ENCODE data around the gene FBXL4.
A peak's percentile ranks its signal among the peaks of the same experiment; 100 is the strongest.

Gene FBXL4

DNA sequence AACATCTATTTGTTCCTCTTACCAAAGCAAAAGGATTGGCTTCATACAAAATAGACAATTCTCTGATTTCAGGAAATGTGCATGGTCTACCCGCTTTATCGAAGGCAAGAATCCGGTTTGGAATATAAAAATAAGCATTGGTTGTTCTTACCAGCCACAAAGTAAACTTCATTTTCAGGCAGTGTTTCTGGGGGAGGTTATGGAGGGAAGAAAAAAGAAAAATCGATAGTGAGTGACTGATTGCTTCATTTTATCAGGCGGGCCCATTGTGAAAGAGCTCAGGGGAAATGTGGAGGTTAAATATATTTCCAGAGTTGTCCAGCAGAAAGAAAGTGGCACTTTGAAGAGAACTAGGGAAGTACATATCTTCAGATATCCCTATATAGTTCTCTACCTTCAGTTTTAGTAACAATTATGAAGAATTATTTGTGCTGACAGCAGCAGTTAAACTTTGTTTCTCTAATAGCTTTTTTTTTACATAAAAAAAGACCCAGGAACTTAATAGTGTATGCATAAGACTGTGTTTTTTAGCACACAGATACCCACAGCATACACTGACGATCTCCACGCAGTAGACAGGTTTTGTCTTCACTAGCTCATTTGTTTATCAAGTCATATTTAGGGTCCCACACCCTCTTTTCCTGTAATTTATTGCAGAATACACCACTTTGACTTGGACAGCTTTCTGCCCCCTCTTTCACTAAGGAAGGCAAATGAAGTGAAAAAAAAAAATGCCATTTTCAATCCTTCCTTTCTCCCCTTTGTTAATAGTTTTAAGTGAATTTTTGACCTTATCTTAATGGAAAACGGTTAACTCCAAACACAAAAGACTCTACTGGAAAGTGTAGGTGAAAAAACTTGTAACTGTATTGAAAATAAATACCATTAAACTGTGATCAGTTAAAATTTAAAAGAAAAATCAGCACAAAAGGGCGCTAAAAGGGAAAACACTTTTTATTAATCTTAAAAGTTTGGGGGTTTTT is 110.5 kb downstream of the FBXL4 start:
- DNase-seq (ENCODE audit: low spot score), result no peak

- DNase-seq (ENCODE audit: low spot score), result peak; percentile 43
These were observed 111.5 kb downstream of the FBXL4 start for GRCh38 chr6:98836025-98836961.

- DNase-seq (ENCODE audit: low spot score), result peak; percentile 23
These were observed 112.4 kb downstream of the FBXL4 start for GRCh38 chr6:98835149-98836024.

- DNase-seq (ENCODE audit: low spot score), result peak; percentile 86
These were observed 113.4 kb downstream of the FBXL4 start, which contains the start of gene POU3F2 for GRCh38 chr6:98834060-98835031. Gene POU3F2 (plus strand): TSS chr6:98834574. CDS start chr6:98834874, 300 bp downstream.

GRCh38 chr6:98833307-98834059 is 114.3 kb downstream of the FBXL4 start:
- DNase-seq (ENCODE audit: low spot score), result peak; percentile 46

DNA sequence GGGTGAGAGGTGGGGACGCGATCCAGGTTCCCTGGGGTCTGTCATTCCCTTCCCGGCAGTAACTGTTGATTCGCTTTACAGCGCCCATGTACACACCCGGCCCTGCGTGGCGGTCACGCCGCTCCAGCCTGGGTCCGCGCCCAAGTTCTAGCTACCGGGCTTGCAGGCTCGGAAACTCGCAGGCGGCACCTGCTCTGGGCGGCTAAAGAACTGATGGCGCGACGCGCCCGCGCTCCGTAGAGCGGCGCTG is 114.8 kb downstream of the FBXL4 start:
- DNase-seq (ENCODE audit: low spot score), result no peak

GRCh38 chr6:98832284-98833056 is 115.3 kb downstream of the FBXL4 start:
- peak; percentile 25 for DNase-seq (ENCODE audit: low spot score)

GRCh38 chr6:98831959-98832283 is 115.8 kb downstream of the FBXL4 start:
- no peak for DNase-seq (ENCODE audit: low spot score)

DNA sequence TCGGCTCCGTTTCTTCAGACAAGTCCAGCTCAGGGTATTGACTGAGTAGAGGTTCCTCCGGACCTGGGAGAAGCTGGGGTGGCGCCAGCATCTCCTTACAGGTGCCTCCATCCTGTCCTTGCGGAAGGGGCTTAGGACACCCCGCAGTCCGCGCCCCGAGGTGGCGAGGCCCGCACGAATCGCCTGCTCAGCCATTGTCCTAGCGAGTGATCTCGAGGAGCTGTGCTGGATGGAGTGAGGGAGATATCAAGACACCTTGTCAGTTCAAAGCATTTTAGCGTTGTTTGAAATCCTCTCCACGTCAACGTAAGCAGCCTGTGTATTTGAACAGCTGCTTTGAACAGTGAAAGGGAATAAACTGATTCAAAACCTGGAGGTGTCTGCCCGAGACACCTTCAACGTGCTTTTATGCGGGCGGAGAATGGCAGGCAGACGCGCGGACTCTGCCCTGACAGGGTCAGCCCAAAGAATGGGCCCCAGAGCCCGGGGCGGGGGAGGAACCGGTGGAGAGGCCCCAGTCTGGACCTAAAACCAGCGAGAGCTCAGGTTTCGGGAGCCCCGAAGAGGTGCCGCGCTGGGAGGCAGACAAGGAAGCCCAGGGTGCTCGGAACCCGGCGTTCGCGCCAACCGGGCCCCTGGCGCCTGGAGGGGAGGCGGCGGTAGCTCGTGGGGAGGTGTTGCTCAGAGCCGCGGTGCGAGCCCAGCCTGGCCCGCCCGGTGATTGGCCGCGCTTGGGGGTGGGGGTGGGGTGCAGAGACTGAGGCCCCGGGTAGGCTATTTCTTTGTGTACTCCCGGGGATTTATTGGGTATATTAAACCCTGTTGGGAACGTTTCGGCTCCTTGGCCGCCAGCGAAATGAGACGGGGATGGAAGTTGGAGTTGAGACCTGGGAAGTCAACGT is 116.4 kb downstream of the FBXL4 start:
- DNase-seq (ENCODE audit: low spot score), result peak; percentile 43

DNA sequence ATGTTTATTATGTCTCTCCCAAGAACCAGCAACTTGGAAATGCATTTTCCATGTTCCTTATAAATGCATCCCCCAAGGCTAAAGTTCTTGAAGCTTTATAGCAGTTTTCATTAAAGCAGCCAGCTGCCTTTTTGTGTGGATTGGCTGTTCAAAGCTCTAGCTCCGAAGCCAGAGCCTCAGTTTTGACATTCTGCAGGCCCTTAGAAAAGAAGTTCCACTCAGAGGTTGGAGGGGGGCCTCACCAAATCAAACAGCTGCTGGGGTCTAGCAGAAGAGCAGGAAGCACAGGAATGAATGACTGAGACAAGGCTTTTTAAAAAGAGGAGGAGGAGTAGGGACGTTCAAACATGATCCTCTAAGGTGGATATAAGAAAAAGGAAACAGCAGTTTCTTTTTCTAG is 117.6 kb downstream of the FBXL4 start:
- no peak for DNase-seq (ENCODE audit: low spot score)

DNA sequence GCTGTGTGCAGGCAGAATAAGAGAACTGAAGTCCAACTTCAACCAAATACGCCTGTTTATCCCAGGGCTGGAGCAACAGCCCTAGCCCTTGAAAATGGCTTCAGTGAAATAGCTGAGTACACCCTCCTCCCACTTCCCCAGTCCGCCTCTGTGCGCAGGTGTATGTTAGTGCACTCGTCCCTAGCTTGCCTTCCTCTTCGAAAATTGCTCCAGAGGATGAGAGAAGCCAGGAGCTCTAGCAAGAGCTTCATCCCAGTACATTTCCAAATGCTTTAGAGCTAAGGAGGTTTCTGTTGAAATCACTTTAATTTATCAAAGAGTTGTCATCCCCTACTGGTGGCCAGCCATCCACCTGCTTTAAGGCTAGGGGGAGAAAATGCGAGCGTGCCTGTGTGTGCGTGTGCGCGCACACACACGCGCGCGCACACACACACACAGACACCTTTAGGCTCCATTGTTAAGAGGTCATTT is 118.8 kb downstream of the FBXL4 start:
- peak; percentile 21 for DNase-seq (ENCODE audit: low spot score)

- no peak for DNase-seq (ENCODE audit: low spot score)
These were observed 119.4 kb downstream of the FBXL4 start for GRCh38 chr6:98828211-98828788.

- peak; percentile 46 for DNase-seq (ENCODE audit: low spot score)
These were observed 120.2 kb downstream of the FBXL4 start for GRCh38 chr6:98827295-98828159.

DNA sequence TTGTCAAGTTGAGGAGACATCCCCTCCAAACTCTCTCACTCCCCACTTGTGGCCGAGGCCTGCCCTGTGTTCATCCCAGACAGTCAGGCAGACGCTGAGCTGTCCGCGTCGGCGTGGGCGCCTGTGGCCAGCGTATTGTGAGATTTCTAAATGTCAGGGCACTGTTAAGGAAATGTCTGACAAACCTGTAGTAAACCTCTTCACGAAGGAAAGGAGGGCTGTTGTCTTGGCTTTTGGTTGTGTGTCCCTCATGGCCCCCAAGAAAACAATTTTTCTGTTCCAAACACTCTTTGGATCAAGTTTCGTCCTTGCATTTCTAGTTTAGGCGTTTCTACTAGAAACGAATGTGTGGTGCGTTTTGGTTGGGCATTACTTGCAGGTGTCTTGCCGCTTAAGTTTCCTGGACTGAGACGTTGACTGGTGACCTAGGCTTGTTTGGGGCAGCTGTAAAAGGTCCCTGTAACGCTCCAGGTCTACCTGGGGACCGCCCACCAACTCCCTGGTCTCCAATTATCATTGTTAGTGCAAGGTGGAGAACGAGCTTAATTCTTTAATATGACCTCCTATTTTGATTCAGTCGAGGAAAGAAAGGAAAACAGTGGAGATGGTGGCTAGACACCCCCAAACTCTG is 122.0 kb downstream of the FBXL4 start:
- DNase-seq (ENCODE audit: low spot score), result no peak

- peak; percentile 52 for DNase-seq (ENCODE audit: low spot score)
These were observed 122.7 kb downstream of the FBXL4 start for GRCh38 chr6:98824902-98825599.
